Femur (tissue), 1 donor: ENCODE results near the gene NRP2.

ENCODE experiments used
- DNase-seq: peaks from one replicate; pipeline ENCODE4 v3.0.0-alpha.2; 2017

Gene NRP2

GRCh38 chr2:205712508-205712907, 30.2 kb downstream of the NRP2 start:
- no peak for DNase-seq

- peak; percentile 13 for DNase-seq
These were observed 30.8 kb downstream of the NRP2 start for GRCh38 chr2:205713086-205713485.

GRCh38 chr2:205714058-205714776, 31.9 kb downstream of the NRP2 start:
- peak; percentile 2 for DNase-seq

GRCh38 chr2:205714789-205715720, 32.8 kb downstream of the NRP2 start:
- peak; percentile 22 for DNase-seq

- DNase-seq: peak; percentile 18
These were observed 33.7 kb downstream of the NRP2 start for GRCh38 chr2:205715831-205716525.

GRCh38 chr2:205717175-205717846, 35.0 kb downstream of the NRP2 start:
- DNase-seq: no peak

- DNase-seq: no peak
These were observed 35.7 kb downstream of the NRP2 start for GRCh38 chr2:205717999-205718398.

- no peak for DNase-seq
These were observed 37.5 kb downstream of the NRP2 start for GRCh38 chr2:205719847-205720246.

GRCh38 chr2:205720451-205720902, 38.2 kb downstream of the NRP2 start:
- no peak for DNase-seq

GRCh38 chr2:205721057-205721449, 38.8 kb downstream of the NRP2 start:
- no peak for DNase-seq

GRCh38 chr2:205722283-205722918, 40.1 kb downstream of the NRP2 start:
- no peak for DNase-seq

GRCh38 chr2:205723179-205723578, 40.9 kb downstream of the NRP2 start:
- no peak for DNase-seq

- DNase-seq: no peak
These were observed 42.8 kb downstream of the NRP2 start for GRCh38 chr2:205725059-205725458.

GRCh38 chr2:205726506-205726905, 44.2 kb downstream of the NRP2 start:
- DNase-seq: no peak

GRCh38 chr2:205727174-205727573, 44.9 kb downstream of the NRP2 start:
- no peak for DNase-seq

- no peak for DNase-seq
These were observed 46.1 kb downstream of the NRP2 start for GRCh38 chr2:205728366-205728765.

- DNase-seq: no peak
These were observed 47.9 kb downstream of the NRP2 start for GRCh38 chr2:205730191-205730590.

- DNase-seq: peak; percentile 70
These were observed 48.6 kb downstream of the NRP2 start for GRCh38 chr2:205730701-205731582.

- DNase-seq: no peak
These were observed 49.3 kb downstream of the NRP2 start for GRCh38 chr2:205731583-205731981.

GRCh38 chr2:205732314-205732713, 50.0 kb downstream of the NRP2 start:
- no peak for DNase-seq

- DNase-seq: no peak
These were observed 50.8 kb downstream of the NRP2 start for GRCh38 chr2:205733082-205733481.
